Keratinocyte (primary cell): ENCODE data around the gene CAD. TPM values are rescaled to one million over a fixed set of nuclear protein-coding genes. Genes with fewer than 3 reads are reported as not detected.

Experiments
- DNase-seq: peaks from one replicate; pipeline ENCODE4 v3.0.0-alpha.2; 2011; ENCODE audit warnings: low read depth, missing footprints, low spot score
- FAIRE-seq: peaks from 2 replicates; lab custom pipeline; 2011; peaks lifted over from hg19 to GRCh38; lab: Jason Lieb, UNC
- H2AFZ ChIP-seq: 2 replicates; pipeline ENCODE4 v1.6.0; 2012; ENCODE audit warnings: low read length, control low read depth, inconsistent platforms; ENCODE audit not compliant: control insufficient read depth
- H3K27ac ChIP-seq: 2 replicates; pipeline ENCODE4 v1.5.1; 2011; ENCODE audit warnings: low read length; ENCODE audit not compliant: control insufficient read depth, insufficient read depth
- H3K27me3 ChIP-seq: 3 replicates; pipeline ENCODE4 v1.6.0; 2011; ENCODE audit warnings: low read length; ENCODE audit not compliant: control insufficient read depth, insufficient read depth; ENCODE audit errors: extremely low read depth
- H3K36me3 ChIP-seq, 2 experiments: 2 replicates in 1 of 2; 3 replicates in 1 of 2; pipeline ENCODE4 v1.5.1; 2011; ENCODE audit warnings: low read length in 2 of 2, mild to moderate bottlenecking in 1 of 2; ENCODE audit not compliant: control insufficient read depth in 2 of 2, insufficient read depth in 2 of 2; ENCODE audit errors: extremely low read depth in 1 of 2
- H3K4me1 ChIP-seq: 3 replicates; pipeline ENCODE4 v1.5.1; 2011; ENCODE audit warnings: low read length; ENCODE audit not compliant: control insufficient read depth, insufficient read depth; ENCODE audit errors: extremely low read depth
- H3K4me2 ChIP-seq: 3 replicates; pipeline ENCODE4 v1.6.0; 2011; ENCODE audit warnings: low read depth, low read length; ENCODE audit not compliant: control insufficient read depth, insufficient read depth; ENCODE audit errors: extremely low read depth
- H3K4me3 ChIP-seq, 3 experiments: fragments of 200-600 bp in 1 of 3; sonication (generic) in 1 of 3; 2 replicates in 2 of 3; 3 replicates in 1 of 3; pipeline ENCODE4 v1.5.1; 2011 to 2016; ENCODE audit warnings: low read length in 3 of 3, mild to moderate bottlenecking in 3 of 3, control low read depth in 2 of 3, inconsistent platforms in 1 of 3, low read depth in 1 of 3, mixed read lengths in 1 of 3, mixed run types in 1 of 3, moderate library complexity in 1 of 3; ENCODE audit not compliant: control insufficient read depth in 2 of 3, insufficient read depth in 2 of 3; ENCODE audit errors: extremely low read depth in 1 of 3
- H3K79me2 ChIP-seq: 2 replicates; pipeline ENCODE4 v1.6.0; 2012; ENCODE audit warnings: low read length; ENCODE audit not compliant: control insufficient read depth, insufficient read depth
- H3K9ac ChIP-seq: 3 replicates; pipeline ENCODE4 v1.6.0; 2011; ENCODE audit warnings: low read length; ENCODE audit not compliant: control insufficient read depth, insufficient read depth; ENCODE audit errors: extremely low read depth
- H3K9me1 ChIP-seq: 3 replicates; pipeline ENCODE4 v1.6.0; 2011; ENCODE audit warnings: low read length; ENCODE audit not compliant: control insufficient read depth, insufficient read depth; ENCODE audit errors: extremely low read depth
- H3K9me3 ChIP-seq: 2 replicates; pipeline ENCODE4 v1.5.1; 2012; ENCODE audit warnings: low read depth, low read length; ENCODE audit not compliant: control insufficient read depth
- H4K20me1 ChIP-seq: 3 replicates; pipeline ENCODE4 v1.6.0; 2011; ENCODE audit warnings: low read length; ENCODE audit not compliant: control insufficient read depth, insufficient read depth; ENCODE audit errors: extremely low read depth
- CTCF ChIP-seq, 3 experiments: IDR thresholded peaks in 1 of 3; conservative IDR thresholded peaks in 1 of 3; optimal IDR thresholded peaks in 1 of 3; 2 replicates in 2 of 3; 3 replicates in 1 of 3; pipeline versions ENCODE3 to v1.5.1; 2011; ENCODE audit warnings: low read length in 3 of 3, mild to moderate bottlenecking in 3 of 3, moderate library complexity in 2 of 3, control low read depth in 1 of 3, inconsistent platforms in 1 of 3; ENCODE audit not compliant: insufficient read depth in 2 of 3; ENCODE audit errors: extremely low read depth in 1 of 3
- EZH2 ChIP-seq: IDR thresholded peaks from one replicate; pipeline ENCODE4 v1.6.1; 2012; ENCODE audit warnings: inconsistent platforms, mild to moderate bottlenecking, low read length, moderate library complexity
- dilution Hi-C: fragments of 300-500 bp; cut with MboI; formaldehyde crosslinking; loops from one replicate; pipeline ENCODE4 v1.7.0; 2020; ENCODE audit warnings: low sequenced_read_pairs; ENCODE audit not compliant: extremely low pct_ligation_motif_present
- polyA plus RNA-seq, 5 experiments: library from polyadenylated mRNA; depleted of rRNA in 3 of 5; stranded (reverse) in 3 of 5; stranded (forward) in 1 of 5; unstranded in 1 of 5; fragments of >200 nt; gene quantifications; 1 replicate in 1 of 5; 2 replicates in 3 of 5; 3 replicates in 1 of 5; pipeline versions ENCODE4 v1.2.1 to v1.2.3, GENCODE V29; 2011 to 2012; ENCODE audit warnings: missing spikeins in 2 of 5, low read depth in 1 of 5, low replicate concordance in 1 of 5

Gene CAD
- polyA plus RNA-seq, 1 donor (not counting 4 experiments of a cell fraction or from before 2014, with no cell fraction given), result 21.0 TPM

GRCh38 chr2:27184115-27184514, 33.1 kb upstream of the CAD start:
- H3K9ac ChIP-seq, result no peak overlapping the region
- no peaks in the 10 kb centered on the region for H3K9me1 ChIP-seq
- no peaks in the 10 kb centered on the region for H3K79me2 ChIP-seq
- H3K9me3 ChIP-seq, result no peaks in the 10 kb centered on the region
- TF ChIP-seq EZH2 (no peak), CTCF (optimal IDR thresholded peaks at IDR 0.05 in 1 of 3, IDR thresholded peaks at IDR 0.05 in 1 of 3, conservative IDR thresholded peaks at IDR 0.05 in 1 of 3; ENCODE audit: extremely low read depth in 1 of 3, insufficient read depth in 2 of 3, low read length in 3 of 3) (no peak)
- no peak overlapping the region for H3K4me3 ChIP-seq
- no peak overlapping the region for H3K27ac ChIP-seq
- no peaks in the 10 kb centered on the region for H3K27me3 ChIP-seq
- no peaks in the 10 kb centered on the region for H3K4me1 ChIP-seq
- DNase-seq, result no peak
- H3K4me2 ChIP-seq, result no peak overlapping the region
- no peaks in the 10 kb centered on the region for H4K20me1 ChIP-seq
- no peaks in the 10 kb centered on the region for H3K36me3 ChIP-seq
- H2AFZ ChIP-seq, result no peak overlapping the region
- dilution Hi-C loops, result no loop called here
- no peak for FAIRE-seq

- Histone ChIP-seq H3K9me1 (no peaks in the 10 kb centered on the region), H3K9me3 (no peaks in the 10 kb centered on the region), H3K27ac (no peak overlapping the region), H3K27me3 (no peaks in the 10 kb centered on the region), H3K4me3 (no peak overlapping the region), H3K79me2 (no peaks in the 10 kb centered on the region), H2AFZ (no peak overlapping the region), H4K20me1 (no peaks in the 10 kb centered on the region), H3K9ac (no peak overlapping the region), H3K36me3 (no peaks in the 10 kb centered on the region), H3K4me2 (no peak overlapping the region), H3K4me1 (no peaks in the 10 kb centered on the region)
- dilution Hi-C loops, result no loop called here
- no peak for FAIRE-seq
- no peak for DNase-seq
- TF ChIP-seq CTCF (optimal IDR thresholded peaks at IDR 0.05 in 1 of 3, IDR thresholded peaks at IDR 0.05 in 1 of 3, conservative IDR thresholded peaks at IDR 0.05 in 1 of 3; ENCODE audit: extremely low read depth in 1 of 3, insufficient read depth in 2 of 3, low read length in 3 of 3), result no peak
- no peak for TF ChIP-seq EZH2
Observed at GRCh38 chr2:27185331-27186026, 31.7 kb upstream of the CAD start.
